ENCODE results near the gene PRDM10. TPM values are rescaled to one million over a fixed set of nuclear protein-coding genes. Genes with fewer than 3 reads are reported as not detected.

Gene PRDM10
- total and polyA plus RNA-seq, 2 donors: 4.4 to 4.7 TPM

DNA sequence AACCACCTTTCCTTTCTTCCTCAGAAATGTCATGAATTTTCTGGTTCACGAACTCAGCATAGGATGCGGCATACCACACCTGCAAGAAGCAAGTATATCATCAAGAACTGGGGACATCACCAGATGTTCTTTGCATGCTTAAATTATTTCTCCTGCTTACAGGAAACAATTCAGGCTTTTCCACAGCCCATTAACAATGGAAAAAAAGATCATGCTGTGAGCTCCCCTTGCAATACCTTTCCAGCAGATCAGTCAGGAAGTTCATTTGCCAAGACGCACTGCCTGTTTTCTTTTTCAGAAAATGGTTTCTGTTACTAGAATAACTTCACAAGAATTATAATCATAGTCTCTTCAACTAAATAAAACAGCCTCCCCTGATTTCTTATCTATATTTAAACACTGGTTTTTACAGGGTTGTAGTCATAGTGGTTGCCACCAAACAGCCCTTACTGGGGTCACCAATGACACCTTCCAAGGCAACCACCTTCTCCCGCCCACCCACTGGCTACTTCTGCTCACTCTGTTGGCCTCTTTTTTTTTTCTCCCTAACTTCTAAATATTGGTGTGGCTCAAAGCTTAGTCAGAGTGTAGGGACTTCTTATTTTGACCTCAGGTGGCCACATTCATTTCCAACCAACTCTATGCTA lies 64.9 kb downstream of the PRDM10 start:
- Histone ChIP-seq H3K36me3 (ENCODE audit: control insufficient read depth in 2 of 2, insufficient read depth in 2 of 2, low read length in 1 of 2) (peaks cover 8 to 11% of the 10 kb centered on the region in 2 donors), H3K4me1 (ENCODE audit: control insufficient read depth in 2 of 2, insufficient read depth in 2 of 2, low read length in 2 of 2) (no peaks in the 10 kb centered on the region), H3K4me3 (ENCODE audit: low read length in 2 of 2) (no peak overlapping the region), H3K27ac (ENCODE audit: low read depth in 1 of 2, low read length in 1 of 2) (no peak overlapping the region), H3K27me3 (ENCODE audit: control insufficient read depth in 2 of 2, insufficient read depth in 1 of 2, low read length in 1 of 2) (no peaks in the 10 kb centered on the region), H3K9me3 (ENCODE audit: control insufficient read depth in 2 of 2, insufficient read depth in 1 of 2, low read length in 1 of 2) (no peaks in the 10 kb centered on the region)
- no peak for DNase-seq (ENCODE audit: low read depth in 6 of 9, low spot score in 9 of 9)
- WGBS: 95% methylated on average over 4 of the region's 4 CpGs

DNA sequence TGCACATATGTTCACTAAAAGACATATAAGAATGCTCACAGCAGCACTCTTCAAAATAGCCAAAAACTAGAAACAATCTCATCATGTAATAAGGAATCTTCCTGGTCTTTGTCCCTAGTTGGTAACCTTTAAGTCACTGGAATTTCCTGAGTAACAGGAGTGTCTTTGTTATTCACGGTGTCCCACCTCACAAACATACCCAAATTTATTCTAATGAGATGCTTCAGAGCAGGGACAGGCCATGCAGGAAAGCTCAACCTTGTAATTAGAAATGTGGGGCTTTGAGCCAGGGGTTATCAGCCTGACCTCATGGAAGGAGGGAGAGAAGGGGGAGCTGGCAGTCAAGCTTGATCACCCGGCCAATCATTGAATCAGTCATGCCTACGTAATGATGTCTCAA lies 66.9 kb downstream of the PRDM10 start:
- Histone ChIP-seq H3K27ac (ENCODE audit: low read depth in 1 of 2, low read length in 1 of 2) (peak overlapping the region in 1 of 2 donors; percentile 7), H3K4me3 (ENCODE audit: low read length in 2 of 2) (no peak overlapping the region), H3K4me1 (ENCODE audit: control insufficient read depth in 2 of 2, insufficient read depth in 2 of 2, low read length in 2 of 2) (no peaks in the 10 kb centered on the region), H3K9me3 (ENCODE audit: control insufficient read depth in 2 of 2, insufficient read depth in 1 of 2, low read length in 1 of 2) (no peaks in the 10 kb centered on the region), H3K27me3 (ENCODE audit: control insufficient read depth in 2 of 2, insufficient read depth in 1 of 2, low read length in 1 of 2) (no peaks in the 10 kb centered on the region), H3K36me3 (ENCODE audit: control insufficient read depth in 2 of 2, insufficient read depth in 2 of 2, low read length in 1 of 2) (peaks cover 3 to 20% of the 10 kb centered on the region in 2 donors)
- 96% methylated on average over 3 of the region's 3 CpGs for WGBS
- DNase-seq (ENCODE audit: low read depth in 6 of 9, low spot score in 9 of 9): no peak

DNA sequence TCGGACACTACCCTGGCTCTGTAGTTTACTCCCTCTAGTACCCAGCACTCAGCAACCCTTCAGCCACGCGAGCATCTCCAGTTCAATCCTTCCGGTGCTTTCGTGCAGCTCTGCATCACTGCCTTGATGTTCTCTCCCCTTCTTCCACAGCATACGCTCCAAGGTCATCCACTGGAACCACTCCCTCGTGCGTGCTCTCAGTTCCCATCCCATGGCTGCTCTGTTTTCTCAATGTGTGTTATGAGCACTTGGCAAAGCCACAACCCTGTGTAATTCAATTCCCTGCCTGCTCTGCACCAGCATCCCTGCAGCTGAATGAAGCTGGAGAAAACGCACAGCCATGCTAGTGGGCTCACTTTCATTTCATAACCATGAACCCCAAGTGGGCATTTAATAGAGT lies 68.7 kb downstream of the PRDM10 start:
- Histone ChIP-seq H3K27me3 (ENCODE audit: control insufficient read depth in 2 of 2, insufficient read depth in 1 of 2, low read length in 1 of 2) (no peaks in the 10 kb centered on the region), H3K27ac (ENCODE audit: low read depth in 1 of 2, low read length in 1 of 2) (peak overlapping the region in 1 of 2 donors; percentile 30), H3K4me1 (ENCODE audit: control insufficient read depth in 2 of 2, insufficient read depth in 2 of 2, low read length in 2 of 2) (no peaks in the 10 kb centered on the region), H3K9me3 (ENCODE audit: control insufficient read depth in 2 of 2, insufficient read depth in 1 of 2, low read length in 1 of 2) (no peaks in the 10 kb centered on the region), H3K36me3 (ENCODE audit: control insufficient read depth in 2 of 2, insufficient read depth in 2 of 2, low read length in 1 of 2) (peaks cover 17 to 20% of the 10 kb centered on the region in 2 donors), H3K4me3 (ENCODE audit: low read length in 2 of 2) (no peak overlapping the region)
- WGBS: 92% methylated on average over 9 of the region's 9 CpGs
- DNase-seq (ENCODE audit: low read depth in 6 of 9, low spot score in 9 of 9): no peak

DNA sequence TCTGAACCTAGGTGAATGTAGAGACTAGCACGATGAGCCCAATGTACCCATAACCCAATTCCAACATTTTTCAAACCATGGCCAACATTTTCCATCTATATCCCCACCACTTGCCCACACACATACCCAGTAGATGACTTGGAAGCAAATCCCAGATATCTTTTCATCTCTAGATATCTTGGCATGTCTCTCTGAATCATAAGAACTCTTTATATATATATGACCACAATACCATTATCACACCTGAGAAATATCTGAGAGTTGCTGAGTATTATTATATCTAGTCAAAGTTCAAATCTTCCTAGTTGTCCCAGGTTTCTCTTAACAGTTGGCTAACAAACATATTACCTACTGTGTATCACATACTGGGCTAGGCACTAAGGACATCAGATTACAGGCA lies 69.4 kb downstream of the PRDM10 start:
- no peak for DNase-seq (ENCODE audit: low read depth in 6 of 9, low spot score in 9 of 9)
- Histone ChIP-seq H3K4me3 (ENCODE audit: low read length in 2 of 2) (no peak overlapping the region), H3K27me3 (ENCODE audit: control insufficient read depth in 2 of 2, insufficient read depth in 1 of 2, low read length in 1 of 2) (no peaks in the 10 kb centered on the region), H3K9me3 (ENCODE audit: control insufficient read depth in 2 of 2, insufficient read depth in 1 of 2, low read length in 1 of 2) (no peaks in the 10 kb centered on the region), H3K27ac (ENCODE audit: low read depth in 1 of 2, low read length in 1 of 2) (peak overlapping the region in 1 of 2 donors; percentile 30), H3K36me3 (ENCODE audit: control insufficient read depth in 2 of 2, insufficient read depth in 2 of 2, low read length in 1 of 2) (peaks cover 17 to 20% of the 10 kb centered on the region in 2 donors), H3K4me1 (ENCODE audit: control insufficient read depth in 2 of 2, insufficient read depth in 2 of 2, low read length in 2 of 2) (no peaks in the 10 kb centered on the region)
- 93% methylated on average over 1 of the region's 1 CpG for WGBS

DNA sequence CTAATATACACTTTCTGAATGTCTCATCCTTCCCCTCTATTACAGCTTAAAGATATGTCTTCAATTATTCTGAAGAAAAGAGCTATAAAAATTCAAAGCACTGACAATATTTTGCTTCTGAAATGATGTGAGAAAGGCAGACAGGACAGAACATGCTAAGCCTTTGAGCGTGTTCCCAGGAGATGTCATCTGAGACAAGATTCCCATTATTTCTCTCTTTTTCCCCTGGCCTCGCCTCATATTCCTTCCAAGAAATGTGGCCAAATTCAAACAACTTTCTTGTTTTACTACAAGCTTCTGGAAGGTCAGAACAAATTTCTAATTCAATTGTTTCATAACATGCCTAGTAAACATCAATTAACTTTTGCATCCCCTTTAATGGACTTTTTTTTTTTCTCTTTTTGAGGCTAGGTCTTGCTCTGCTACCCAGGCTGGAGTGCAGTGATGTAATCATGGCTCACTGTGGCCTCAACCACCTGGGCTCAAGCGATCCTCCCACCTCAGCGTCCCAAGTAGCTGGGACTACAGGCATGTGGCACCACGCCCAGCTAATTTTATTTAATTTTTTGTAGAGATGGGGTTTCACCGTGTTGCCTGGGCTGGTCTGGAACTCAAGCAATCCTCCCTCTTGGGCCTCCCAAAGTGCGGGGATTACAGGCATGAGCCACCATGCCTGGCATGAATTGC lies 70.1 kb downstream of the PRDM10 start:
- no peak for DNase-seq (ENCODE audit: low read depth in 6 of 9, low spot score in 9 of 9)
- H3K9me3 ChIP-seq (ENCODE audit: control insufficient read depth in 2 of 2, insufficient read depth in 1 of 2, low read length in 1 of 2): no peaks in the 10 kb centered on the region
- H3K27me3 ChIP-seq (ENCODE audit: control insufficient read depth in 2 of 2, insufficient read depth in 1 of 2, low read length in 1 of 2): no peaks in the 10 kb centered on the region
- H3K36me3 ChIP-seq (ENCODE audit: control insufficient read depth in 2 of 2, insufficient read depth in 2 of 2, low read length in 1 of 2): peaks cover 17 to 20% of the 10 kb centered on the region in 2 donors
- H3K4me3 ChIP-seq (ENCODE audit: low read length in 2 of 2): no peak overlapping the region
- 93% methylated on average over 7 of the region's 7 CpGs for WGBS
- H3K27ac ChIP-seq (ENCODE audit: low read depth in 1 of 2, low read length in 1 of 2): no peak overlapping the region
- no peaks in the 10 kb centered on the region for H3K4me1 ChIP-seq (ENCODE audit: control insufficient read depth in 2 of 2, insufficient read depth in 2 of 2, low read length in 2 of 2)

DNA sequence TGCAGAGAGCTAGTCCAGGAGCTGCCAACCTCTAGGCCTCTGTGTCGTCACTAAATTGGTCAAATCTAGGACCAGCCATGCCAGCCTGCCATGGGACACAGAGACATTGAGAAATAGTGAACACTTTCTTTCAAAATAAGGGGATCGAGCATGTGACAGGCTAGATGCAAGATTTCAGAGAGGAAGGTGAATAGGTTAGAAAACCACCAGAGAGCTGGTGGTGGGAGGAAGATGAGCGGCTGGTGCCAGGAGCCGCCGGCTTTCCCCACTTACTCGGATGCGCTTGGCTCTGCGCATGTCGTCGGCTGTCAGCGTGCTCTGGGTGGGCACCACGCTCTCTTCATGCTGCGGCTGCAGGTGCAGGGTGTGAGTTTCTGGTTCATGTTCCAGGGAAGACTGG lies 71.9 kb downstream of the PRDM10 start:
- Histone ChIP-seq H3K36me3 (ENCODE audit: control insufficient read depth in 2 of 2, insufficient read depth in 2 of 2, low read length in 1 of 2) (peaks cover 17 to 20% of the 10 kb centered on the region in 2 donors), H3K27me3 (ENCODE audit: control insufficient read depth in 2 of 2, insufficient read depth in 1 of 2, low read length in 1 of 2) (no peaks in the 10 kb centered on the region), H3K9me3 (ENCODE audit: control insufficient read depth in 2 of 2, insufficient read depth in 1 of 2, low read length in 1 of 2) (no peaks in the 10 kb centered on the region), H3K27ac (ENCODE audit: low read depth in 1 of 2, low read length in 1 of 2) (no peak overlapping the region), H3K4me3 (ENCODE audit: low read length in 2 of 2) (no peak overlapping the region), H3K4me1 (ENCODE audit: control insufficient read depth in 2 of 2, insufficient read depth in 2 of 2, low read length in 2 of 2) (no peaks in the 10 kb centered on the region)
- DNase-seq (ENCODE audit: low read depth in 6 of 9, low spot score in 9 of 9): no peak
- WGBS: 93% methylated on average over 13 of the region's 13 CpGs

DNA sequence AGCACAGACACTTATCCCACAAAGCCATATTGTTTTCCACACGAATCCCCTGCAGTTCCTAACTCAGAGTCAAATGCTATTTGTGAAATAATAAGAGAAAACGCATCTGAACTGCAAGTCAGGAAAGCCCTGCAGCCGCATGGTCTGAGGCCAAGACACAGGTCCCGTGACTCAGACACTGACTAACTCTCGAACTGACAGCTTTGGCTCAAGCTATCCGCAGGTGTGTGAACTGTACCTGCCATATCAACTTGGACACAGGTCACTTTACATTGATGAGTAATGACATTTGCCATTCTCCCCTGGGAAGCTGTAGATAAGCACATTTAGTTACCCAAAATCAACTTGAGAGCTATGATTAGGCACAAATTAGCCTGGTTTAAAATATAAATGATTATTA lies 72.3 kb downstream of the PRDM10 start:
- H3K27me3 ChIP-seq (ENCODE audit: control insufficient read depth in 2 of 2, insufficient read depth in 1 of 2, low read length in 1 of 2): no peaks in the 10 kb centered on the region
- no peak overlapping the region for H3K4me3 ChIP-seq (ENCODE audit: low read length in 2 of 2)
- peak overlapping the region in 1 of 2 donors; percentile 28 for H3K27ac ChIP-seq (ENCODE audit: low read depth in 1 of 2, low read length in 1 of 2)
- DNase-seq (ENCODE audit: low read depth in 6 of 9, low spot score in 9 of 9): no peak
- H3K9me3 ChIP-seq (ENCODE audit: control insufficient read depth in 2 of 2, insufficient read depth in 1 of 2, low read length in 1 of 2): no peaks in the 10 kb centered on the region
- whole genome bisulfite sequencing: 96% methylated on average over 6 of the region's 6 CpGs
- no peaks in the 10 kb centered on the region for H3K4me1 ChIP-seq (ENCODE audit: control insufficient read depth in 2 of 2, insufficient read depth in 2 of 2, low read length in 2 of 2)
- peaks cover 17 to 20% of the 10 kb centered on the region in 2 donors for H3K36me3 ChIP-seq (ENCODE audit: control insufficient read depth in 2 of 2, insufficient read depth in 2 of 2, low read length in 1 of 2)

DNA sequence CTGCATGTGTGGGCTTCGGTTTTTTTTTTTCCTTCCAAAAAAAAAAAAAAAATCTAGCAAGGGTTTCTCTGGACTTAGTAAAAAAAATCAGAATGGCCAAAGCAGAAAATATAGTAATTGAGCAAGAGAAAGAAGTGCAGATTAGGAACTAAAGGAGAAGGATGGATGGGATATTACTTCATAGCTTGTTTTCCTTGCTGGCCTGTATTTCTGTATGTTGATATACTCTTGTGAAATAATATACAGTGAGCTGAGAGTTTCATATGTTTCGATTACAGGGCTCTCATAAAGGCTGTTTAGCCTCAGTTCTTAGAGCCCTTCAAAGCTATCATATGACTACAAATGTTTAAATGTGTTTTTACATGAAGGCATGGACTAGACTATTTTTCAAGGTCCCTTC lies 72.9 kb downstream of the PRDM10 start:
- WGBS: 91% methylated on average over 2 of the region's 2 CpGs
- Histone ChIP-seq H3K4me3 (ENCODE audit: low read length in 2 of 2) (no peak overlapping the region), H3K9me3 (ENCODE audit: control insufficient read depth in 2 of 2, insufficient read depth in 1 of 2, low read length in 1 of 2) (no peaks in the 10 kb centered on the region), H3K4me1 (ENCODE audit: control insufficient read depth in 2 of 2, insufficient read depth in 2 of 2, low read length in 2 of 2) (no peaks in the 10 kb centered on the region), H3K27ac (ENCODE audit: low read depth in 1 of 2, low read length in 1 of 2) (no peak overlapping the region), H3K27me3 (ENCODE audit: control insufficient read depth in 2 of 2, insufficient read depth in 1 of 2, low read length in 1 of 2) (no peaks in the 10 kb centered on the region), H3K36me3 (ENCODE audit: control insufficient read depth in 2 of 2, insufficient read depth in 2 of 2, low read length in 1 of 2) (peaks cover 17 to 23% of the 10 kb centered on the region in 2 donors)
- DNase-seq (ENCODE audit: low read depth in 6 of 9, low spot score in 9 of 9): no peak

DNA sequence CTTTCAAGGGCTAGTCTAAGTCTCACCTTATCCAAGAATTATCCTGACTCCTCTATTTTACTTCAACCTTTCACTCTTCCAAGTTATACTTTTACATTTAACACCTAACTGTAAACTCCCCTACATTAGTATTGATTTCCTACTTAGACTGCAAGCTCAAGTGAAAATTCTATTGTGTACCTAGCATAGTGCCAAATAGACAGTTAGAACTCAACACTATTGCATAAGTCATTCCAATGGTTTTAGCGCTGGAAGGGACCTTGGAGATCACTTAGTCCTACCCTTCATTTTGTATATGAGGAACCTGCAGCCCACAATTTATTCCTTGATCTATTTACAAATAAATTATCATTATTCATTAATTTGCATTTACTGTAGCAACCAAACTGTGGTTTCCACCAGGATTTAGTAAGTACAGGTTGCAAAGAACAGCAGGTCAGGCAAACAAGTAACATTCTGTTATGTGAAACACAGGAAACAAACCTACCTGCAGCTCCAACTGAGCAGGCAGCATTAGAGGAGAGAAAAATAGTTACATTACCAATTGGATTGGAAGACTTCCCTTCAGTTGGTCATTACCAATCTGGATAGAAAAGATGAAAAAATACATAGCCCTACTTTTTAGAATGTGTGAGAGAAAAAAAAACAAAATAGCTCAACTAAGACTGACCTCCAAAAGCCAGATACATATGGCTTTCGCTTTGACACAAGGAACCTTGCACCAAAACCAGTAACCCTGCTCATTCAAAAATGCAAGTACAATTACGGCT lies 73.5 kb downstream of the PRDM10 start:
- Histone ChIP-seq H3K27ac (ENCODE audit: low read depth in 1 of 2, low read length in 1 of 2) (no peak overlapping the region), H3K4me3 (ENCODE audit: low read length in 2 of 2) (no peak overlapping the region), H3K9me3 (ENCODE audit: control insufficient read depth in 2 of 2, insufficient read depth in 1 of 2, low read length in 1 of 2) (no peaks in the 10 kb centered on the region), H3K4me1 (ENCODE audit: control insufficient read depth in 2 of 2, insufficient read depth in 2 of 2, low read length in 2 of 2) (no peaks in the 10 kb centered on the region), H3K27me3 (ENCODE audit: control insufficient read depth in 2 of 2, insufficient read depth in 1 of 2, low read length in 1 of 2) (no peaks in the 10 kb centered on the region), H3K36me3 (ENCODE audit: control insufficient read depth in 2 of 2, insufficient read depth in 2 of 2, low read length in 1 of 2) (peaks cover 17 to 22% of the 10 kb centered on the region in 2 donors)
- no peak for DNase-seq (ENCODE audit: low read depth in 6 of 9, low spot score in 9 of 9)
- 99% methylated on average over 3 of the region's 3 CpGs for WGBS

Data from thymus (tissue), 11 donors.